Prostate gland (tissue), 2 donors: ENCODE results near the gene ATXN1. TPM values are rescaled to one million over a fixed set of nuclear protein-coding genes. Genes with fewer than 3 reads are reported as not detected.

Experiments
- DNase-seq: peaks from one replicate; pipeline ENCODE4 v3.0.0-alpha.2; 2019; ENCODE audit warnings: low spot score
- H3K27ac ChIP-seq, 2 donors: fragments of 200-600 bp; sonication (generic); 2 replicates each; pipeline ENCODE4 v1.5.1; 2017 to 2019
- H3K27me3 ChIP-seq: fragments of 200-600 bp; sonication (generic); replicated peaks from 2 replicates; pipeline ENCODE4 v1.5.1; 2019; ENCODE audit not compliant: insufficient read depth
- H3K36me3 ChIP-seq, 2 donors: fragments of 200-600 bp; sonication (generic); 1 replicate in 1 of 2; 2 replicates in 1 of 2; pipeline versions ENCODE4 v1.5.1 to v1.8.1; 2017 to 2019
- H3K4me1 ChIP-seq: fragments of 200-600 bp; sonication (generic); replicated peaks from 2 replicates; pipeline ENCODE4 v1.5.1; 2019
- H3K4me3 ChIP-seq, 2 donors: fragments of 200-600 bp; sonication (generic); 2 replicates each; pipeline ENCODE4 v1.5.1; 2017 to 2019
- H3K9me3 ChIP-seq: fragments of 200-600 bp; sonication (generic); 2 replicates; pipeline ENCODE4 v1.5.1; 2017
- CTCF ChIP-seq, 4 experiments: fragments of 200-600 bp in 2 of 4; fragments of 450-650 bp in 2 of 4; sonication (generic) in 2 of 4; IDR thresholded peaks; 1 replicate in 3 of 4; 2 replicates in 1 of 4; pipeline ENCODE4 v1.5.1; 2016 to 2019; ENCODE audit warnings: antibody characterized with exemption in 4 of 4, mild to moderate bottlenecking in 2 of 4, moderate library complexity in 2 of 4
- POLR2A ChIP-seq: fragments of 450-650 bp; IDR thresholded peaks from one replicate; pipeline ENCODE4 v1.6.1; 2016; ENCODE audit warnings: antibody characterized with exemption, mild to moderate bottlenecking
- POLR2AphosphoS5 ChIP-seq: sonication (generic); formaldehyde crosslinking; IDR thresholded peaks from one replicate; pipeline ENCODE4 v1.6.1; 2017; ENCODE audit warnings: antibody characterized with exemption
- WGBS: methylation state at CpG from one replicate; pipeline ENCODE4 v1.1.5; 2018; 5-methylcytosine and 5-hydroxymethylcytosine counted together
- intact Hi-C: fragments of 100-400 bp; cut with DNase I; formaldehyde crosslinking; loops from one replicate; pipeline ENCODE4 v1.14.2; 2022
- total RNA-seq, 2 donors: library from RNA; depleted of rRNA; stranded (reverse); fragments of >200 nt; gene quantifications; one replicate each; pipeline ENCODE4 v1.1.0, GENCODE V29; 2016

Gene ATXN1
- total RNA-seq, 2 donors from 2014 or later = 28.5 to 89.0 TPM

GRCh38 chr6:16671302-16672289 lies 89.7 kb downstream of the ATXN1 start:
- no peak for TF ChIP-seq CTCF (IDR thresholded peaks at IDR 0.05)
- no peak for TF ChIP-seq POLR2A
- no peak for TF ChIP-seq POLR2AphosphoS5
- no peak overlapping the region for H3K4me3 ChIP-seq
- no peaks in the 10 kb centered on the region for H3K36me3 ChIP-seq
- no peaks in the 10 kb centered on the region for H3K9me3 ChIP-seq
- DNase-seq = no peak
- no peaks in the 10 kb centered on the region for H3K27me3 ChIP-seq
- intact Hi-C loops = no loop called here
- H3K4me1 ChIP-seq = peaks cover 6% of the 10 kb centered on the region
- H3K27ac ChIP-seq = no peak overlapping the region
- WGBS = 65% methylated on average over 6 of the region's 6 CpGs

GRCh38 chr6:16670617-16671051 lies 90.6 kb downstream of the ATXN1 start:
- WGBS = 72% methylated on average over 2 of the region's 2 CpGs

GRCh38 chr6:16670183-16670582 lies 91.1 kb downstream of the ATXN1 start:
- H3K4me1 ChIP-seq = peaks cover 6% of the 10 kb centered on the region
- H3K27me3 ChIP-seq = no peaks in the 10 kb centered on the region
- H3K27ac ChIP-seq = no peak overlapping the region
- TF ChIP-seq POLR2AphosphoS5 = no peak
- no peak for TF ChIP-seq POLR2A
- TF ChIP-seq CTCF (IDR thresholded peaks at IDR 0.05) = no peak
- no peak for DNase-seq
- no peak overlapping the region for H3K4me3 ChIP-seq
- WGBS = 64% methylated on average over 4 of the region's 4 CpGs
- intact Hi-C loops = no loop called here
- H3K9me3 ChIP-seq = no peaks in the 10 kb centered on the region
- H3K36me3 ChIP-seq = no peaks in the 10 kb centered on the region

More at GRCh38 chr6:16670617-16671051, 90.6 kb downstream of the ATXN1 start:
- TF ChIP-seq POLR2AphosphoS5 (no peak), POLR2A (no peak), CTCF (IDR thresholded peaks at IDR 0.05) (no peak)
- no peak for DNase-seq
- intact Hi-C loops = no loop called here
- Histone ChIP-seq H3K4me3 (no peak overlapping the region), H3K27me3 (no peaks in the 10 kb centered on the region), H3K9me3 (no peaks in the 10 kb centered on the region), H3K4me1 (peaks cover 6% of the 10 kb centered on the region), H3K27ac (no peak overlapping the region), H3K36me3 (no peaks in the 10 kb centered on the region)

- no peak for DNase-seq
- Histone ChIP-seq H3K27me3 (no peaks in the 10 kb centered on the region), H3K4me1 (peaks cover 4% of the 10 kb centered on the region), H3K27ac (no peak overlapping the region), H3K9me3 (no peaks in the 10 kb centered on the region), H3K4me3 (no peak overlapping the region), H3K36me3 (no peaks in the 10 kb centered on the region)
- TF ChIP-seq POLR2A (no peak), CTCF (IDR thresholded peaks at IDR 0.05) (no peak)
- intact Hi-C loops = no loop called here
- WGBS = 70% methylated on average over 3 of the region's 3 CpGs
Observed at GRCh38 chr6:16669227-16669626, 92.0 kb downstream of the ATXN1 start.

GRCh38 chr6:16667509-16667908 lies 93.8 kb downstream of the ATXN1 start:
- peaks cover 4% of the 10 kb centered on the region for H3K4me1 ChIP-seq
- no peaks in the 10 kb centered on the region for H3K36me3 ChIP-seq
- H3K27ac ChIP-seq = no peak overlapping the region
- 47% methylated on average over 4 of the region's 4 CpGs for WGBS
- no peaks in the 10 kb centered on the region for H3K27me3 ChIP-seq
- TF ChIP-seq CTCF (IDR thresholded peaks at IDR 0.05) = no peak
- TF ChIP-seq POLR2AphosphoS5 = no peak
- TF ChIP-seq POLR2A = no peak
- intact Hi-C loops = no loop called here
- no peak for DNase-seq
- H3K4me3 ChIP-seq = no peak overlapping the region
- H3K9me3 ChIP-seq = no peaks in the 10 kb centered on the region
